A549 (cell line): ENCODE measurements around the gene SLC26A8. TPM values are rescaled to one million over a fixed set of nuclear protein-coding genes. Genes with fewer than 3 reads are reported as not detected.
A peak's percentile ranks its signal among the peaks of the same experiment; 100 is the strongest.

Experiments used
- ATAC-seq, 2 experiments: fragments of 200-7000 bp in 1 of 2; fragments of >200 bp in 1 of 2; cut with Nextera tagmentation in 1 of 2; cut with Tn5 transposase in 1 of 2; 3 replicates each; pipeline versions ENCODE4 v1.8.0 to v1.9.1; 2018 to 2020; ENCODE audit warnings: mild to moderate bottlenecking in 1 of 2, moderate library complexity in 1 of 2
- CTCF ChIA-PET: fragments of 300-600 bp; sonication (Branson Sonifier 250); formaldehyde crosslinking; extraction: SDS; loops from one replicate; lab custom pipeline; 2021; ENCODE audit warnings: antibody characterized with exemption, inconsistent platforms; lab: Yijun Ruan, JAX
- POLR2A ChIA-PET: fragments of 350-600 bp; formaldehyde crosslinking; extraction: SDS; loops from one replicate; lab custom pipeline; 2021; ENCODE audit warnings: antibody characterized with exemption, inconsistent platforms; lab: Yijun Ruan, JAX
- DNase-seq, 2 experiments: peaks; one replicate each; pipeline versions ENCODE4 v3.0.0 to v3.0.0-alpha.2; 2011 to 2016; ENCODE audit warnings: low read depth in 1 of 2, low spot score in 1 of 2
- FAIRE-seq: peaks from 2 replicates; lab custom pipeline; 2011; peaks lifted over from hg19 to GRCh38; lab: Jason Lieb, UNC
- H3K27ac ChIP-seq, 2 experiments: fragments of >200 bp; sonication (Bioruptor Twin); formaldehyde crosslinking; 3 replicates each; pipeline ENCODE4 v1.5.1; 2016 to 2017
- H3K4me1 ChIP-seq: fragments of >200 bp; sonication (Bioruptor Twin); formaldehyde crosslinking; 3 replicates; pipeline ENCODE4 v1.6.1; 2016
- H3K4me2 ChIP-seq: fragments of >200 bp; sonication (Bioruptor Twin); formaldehyde crosslinking; 3 replicates; pipeline ENCODE4 v1.6.1; 2016
- H3K4me3 ChIP-seq: fragments of >200 bp; sonication (Bioruptor Twin); formaldehyde crosslinking; 3 replicates; pipeline ENCODE4 v1.5.1; 2016
- H3K9me3 ChIP-seq: fragments of >200 bp; sonication (Bioruptor Twin); formaldehyde crosslinking; 3 replicates; pipeline ENCODE4 v1.6.1; 2016
- ATOH8 ChIP-seq: fragments of 250-450 bp; sonication (Bioruptor Pico); IDR thresholded peaks from 2 replicates; pipeline ENCODE4 v1.5.0; 2020; ENCODE audit warnings: low read depth, mild to moderate bottlenecking, moderate library complexity
- CEBPB ChIP-seq, 2 experiments: fragments of >200 bp in 1 of 2; sonication (Bioruptor Twin) in 1 of 2; formaldehyde crosslinking in 1 of 2; IDR thresholded peaks; 2 replicates each; pipeline ENCODE4 v1.6.1; 2012 to 2016
- CHD2 ChIP-seq: fragments of 150-350 bp; IDR thresholded peaks from 2 replicates; pipeline ENCODE4 v1.6.1; 2014; ENCODE audit warnings: low read length; ENCODE audit not compliant: partially characterized antibody
- CTCF ChIP-seq: fragments of >200 bp; sonication (Bioruptor Twin); formaldehyde crosslinking; IDR thresholded peaks from 3 replicates; pipeline ENCODE4 v1.5.1; 2016
- EHMT2 ChIP-seq: fragments of 200-600 bp; sonication (generic); IDR thresholded peaks from 2 replicates; pipeline ENCODE4 v1.6.1; 2016; ENCODE audit warnings: antibody characterized with exemption, low read depth, mild to moderate bottlenecking, moderate library complexity
- FOSB ChIP-seq: fragments of 250-450 bp; sonication (Bioruptor Pico); IDR thresholded peaks from 2 replicates; pipeline ENCODE4 v1.5.0; 2020; ENCODE audit warnings: mild to moderate bottlenecking, moderate library complexity
- FOSL2 ChIP-seq, 2 experiments: fragments of 450-650 bp in 1 of 2; fragments of >200 bp in 1 of 2; sonication (Bioruptor Twin) in 1 of 2; formaldehyde crosslinking; IDR thresholded peaks; 2 replicates each; pipeline versions ENCODE4 v1.5.0 to v1.6.1; 2016 to 2020; ENCODE audit warnings: mild to moderate bottlenecking in 1 of 2, moderate library complexity in 1 of 2
- GATA3 ChIP-seq: IDR thresholded peaks from 2 replicates; pipeline ENCODE4 v1.6.1; 2012; ENCODE audit warnings: borderline replicate concordance
- HEYL ChIP-seq: fragments of 250-450 bp; sonication (Bioruptor Pico); IDR thresholded peaks from 2 replicates; pipeline ENCODE4 v1.8.0; 2021; ENCODE audit warnings: mild to moderate bottlenecking, moderate library complexity
- HMGXB4 ChIP-seq: fragments of 250-450 bp; sonication (Bioruptor Pico); IDR thresholded peaks from 2 replicates; pipeline ENCODE4 v1.5.0; 2021; ENCODE audit warnings: mild to moderate bottlenecking, moderate library complexity, borderline replicate concordance
- KDM5A ChIP-seq: fragments of 200-600 bp; sonication (generic); IDR thresholded peaks from 2 replicates; pipeline ENCODE4 v1.6.1; 2016; ENCODE audit warnings: antibody characterized with exemption, mild to moderate bottlenecking
- MAX ChIP-seq: IDR thresholded peaks from 2 replicates; pipeline ENCODE4 v1.6.1; 2012
- NFE2L2 ChIP-seq: fragments of 150-350 bp; conservative IDR thresholded peaks from 2 replicates; pipeline ENCODE4 v1.6.1; 2014; ENCODE audit warnings: low read length
- NR3C1 ChIP-seq: fragments of >200 bp; sonication (Bioruptor Twin); formaldehyde crosslinking; IDR thresholded peaks from 3 replicates; pipeline ENCODE4 v1.6.1; 2017
- REST ChIP-seq: fragments of 200-600 bp; sonication (generic); IDR thresholded peaks from 2 replicates; pipeline ENCODE4 v1.6.1; 2016; ENCODE audit warnings: antibody characterized with exemption, mild to moderate bottlenecking, moderate library complexity
- ZC3H11A ChIP-seq: fragments of 450-650 bp; IDR thresholded peaks from 2 replicates; pipeline ENCODE4 v1.6.1; 2014; ENCODE audit warnings: antibody characterized with exemption, mild to moderate bottlenecking
- ZNF302 ChIP-seq: fragments of 250-450 bp; sonication (Bioruptor Pico); IDR thresholded peaks from 2 replicates; pipeline ENCODE4 v1.9.0; 2021; ENCODE audit warnings: inconsistent platforms, mild to moderate bottlenecking, moderate library complexity
- ZSCAN20 ChIP-seq: fragments of 250-450 bp; sonication (Bioruptor Pico); IDR thresholded peaks from 2 replicates; pipeline ENCODE4 v1.8.0; 2022; ENCODE audit warnings: mild to moderate bottlenecking, moderate library complexity
- WGBS: methylation state at CpG from one replicate; pipeline ENCODE4 v1.1.6; 2017; ENCODE audit errors: missing lambda C conversion rate; 5-methylcytosine and 5-hydroxymethylcytosine counted together
- polyA plus RNA-seq, 4 experiments: library from polyadenylated mRNA; depleted of rRNA in 3 of 4; stranded (reverse); fragments of >200 nt; fragmentation: RNase III in 1 of 4; extraction: RNeasy Plus Mini Kit Qiagen cat#74134 plus additional on column Dnase treatment in 1 of 4; gene quantifications; 2 replicates in 3 of 4; 3 replicates in 1 of 4; pipeline ENCODE4 v1.2.3, GENCODE V29; 2011 to 2017

The SLC26A8 gene
- polyA plus RNA-seq, 2 of the 4 experiments (the other 2 are of a cell fraction), result not detected

- POLR2A ChIA-PET, result no interaction called here
- ATAC-seq, result no peak
- FAIRE-seq, result no peak
- peaks cover 8% of the 10 kb centered on the region; the same call in 2 of the 3 replicates for H3K4me1 ChIP-seq
- no peak overlapping the region for H3K27ac ChIP-seq
- H3K4me2 ChIP-seq, result 0 out of 3 replicates have a peak overlapping the region, but pooled peaks have one; percentile 28
- H3K4me3 ChIP-seq, result no peak overlapping the region
- CTCF ChIA-PET, result interaction anchor here (1.5 to 1.6 kb wide), 2 partner anchors 9 to 13 kb away, joined by 3 to 4 read pairs; no protein-coding TSS in a partner anchor
- WGBS, result 73% methylated on average over 4 of the region's 4 CpGs
- H3K9me3 ChIP-seq, result no peaks in the 10 kb centered on the region
- TF ChIP-seq FOSB (no peak), EHMT2 (no peak), KDM5A (no peak), FOSL2 (IDR thresholded peaks at IDR 0.05) (no peak), FOSL2 (CRISPR knock-in tag; IDR thresholded peaks at IDR 0.05) (no peak), CHD2 (no peak), NFE2L2 (no peak), ZNF302 (CRISPR knock-in tag) (no peak), HEYL (CRISPR knock-in tag) (no peak), REST (no peak), ATOH8 (no peak), CEBPB (IDR thresholded peaks at IDR 0.05) (no peak), ZC3H11A (no peak), MAX (no peak), GATA3 (no peak), HMGXB4 (CRISPR knock-in tag) (no peak), CTCF (no peak), NR3C1 (no peak), ZSCAN20 (CRISPR knock-in tag) (no peak)
- DNase-seq, result no peak
Measured at GRCh38 chr6:35967076-35967774, 57.2 kb downstream of the SLC26A8 start.
